ENCODE results near the gene ITGBL1.

ITGBL1 gene

DNA sequence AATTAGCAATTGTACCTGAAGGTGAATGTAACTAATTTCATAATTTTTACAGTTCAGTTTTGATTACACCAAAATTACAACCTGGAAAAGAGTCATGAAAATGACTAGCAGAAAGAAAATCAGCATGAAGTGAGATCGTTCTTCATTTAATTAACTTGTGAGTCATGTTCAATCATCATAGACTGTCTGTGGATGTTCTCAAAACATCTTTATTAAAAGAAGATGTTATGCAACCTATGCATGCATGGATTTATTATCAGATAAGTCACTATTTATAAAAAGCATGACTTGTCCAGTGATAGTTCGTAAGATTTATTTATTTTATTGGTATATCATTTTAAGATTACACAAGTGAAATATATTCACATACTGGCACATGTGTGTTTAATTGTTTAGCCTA is 245.9 kb downstream of the ITGBL1 start:
- no peaks in the 10 kb centered on the region for H3K27me3 ChIP-seq
- H3K36me3 ChIP-seq = no peaks in the 10 kb centered on the region
- H3K27ac ChIP-seq = no peak overlapping the region
- H3K9me3 ChIP-seq = no peaks in the 10 kb centered on the region
- no peak overlapping the region for H3K4me3 ChIP-seq (ENCODE audit: low read depth in 1 of 2, low read length in 1 of 2)
- H3K4me1 ChIP-seq (ENCODE audit: control insufficient read depth in 1 of 2, insufficient read depth in 1 of 2, low read depth in 1 of 2, low read length in 1 of 2) = peaks cover 14 to 26% of the 10 kb centered on the region in 2 experiments
- no peak for TF ChIP-seq CTCF (IDR thresholded peaks at IDR 0.05)

DNA sequence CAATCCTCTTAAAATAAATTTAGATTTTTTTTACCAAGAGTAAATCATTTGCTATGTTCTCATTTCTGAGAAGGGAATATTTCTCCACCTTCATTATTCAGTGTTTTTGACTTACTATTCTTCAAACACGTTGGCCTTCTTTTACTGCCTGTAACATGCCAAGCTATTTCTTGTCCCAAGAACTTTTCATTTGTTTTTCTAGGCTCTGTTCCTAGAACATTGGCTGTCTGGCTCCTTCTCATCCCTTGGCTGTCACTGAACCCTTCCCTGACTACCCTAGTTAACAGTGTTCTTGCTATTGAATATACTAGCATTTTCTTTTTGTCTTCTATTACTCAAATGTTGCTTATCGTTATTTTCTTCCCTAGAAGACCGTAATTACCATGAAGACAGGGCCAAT is 248.1 kb downstream of the ITGBL1 start:
- Histone ChIP-seq H3K4me1 (ENCODE audit: control insufficient read depth in 1 of 2, insufficient read depth in 1 of 2, low read depth in 1 of 2, low read length in 1 of 2) (peaks cover 23 to 38% of the 10 kb centered on the region in 2 experiments), H3K27ac (peak overlapping the region; percentile 62), H3K9me3 (no peaks in the 10 kb centered on the region), H3K36me3 (no peaks in the 10 kb centered on the region), H3K4me3 (ENCODE audit: low read depth in 1 of 2, low read length in 1 of 2) (no peak overlapping the region), H3K27me3 (no peaks in the 10 kb centered on the region)
- TF ChIP-seq CTCF (IDR thresholded peaks at IDR 0.05) = no peak

DNA sequence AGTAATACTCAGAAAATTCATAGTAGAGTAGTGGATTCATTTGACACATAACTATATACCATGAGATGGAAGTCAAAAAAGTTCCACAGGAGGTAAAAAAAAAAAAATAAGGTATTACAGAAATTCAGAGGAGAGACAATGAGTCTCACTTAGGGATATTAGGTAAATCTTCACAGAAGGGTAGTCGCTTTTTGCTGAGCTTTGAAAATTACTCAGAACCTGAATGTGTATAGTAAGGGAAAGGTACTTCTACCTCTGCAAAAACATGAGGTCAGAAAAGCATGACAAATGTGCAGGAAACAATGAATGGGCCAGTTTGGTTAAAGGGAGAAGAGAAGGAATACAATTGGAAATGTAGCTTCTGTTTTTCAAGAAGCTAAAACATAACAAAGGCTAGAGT is 250.6 kb downstream of the ITGBL1 start:
- Histone ChIP-seq H3K36me3 (no peaks in the 10 kb centered on the region), H3K4me1 (ENCODE audit: control insufficient read depth in 1 of 2, insufficient read depth in 1 of 2, low read depth in 1 of 2, low read length in 1 of 2) (peaks cover 48 to 58% of the 10 kb centered on the region in 2 experiments), H3K27me3 (no peaks in the 10 kb centered on the region), H3K4me3 (ENCODE audit: low read depth in 1 of 2, low read length in 1 of 2) (no peak overlapping the region), H3K27ac (no peak overlapping the region), H3K9me3 (no peaks in the 10 kb centered on the region)
- TF ChIP-seq CTCF (IDR thresholded peaks at IDR 0.05) = no peak

GRCh38 chr13:101703838-101704237 is 251.4 kb downstream of the ITGBL1 start:
- TF ChIP-seq CTCF (IDR thresholded peaks at IDR 0.05) = no peak
- Histone ChIP-seq H3K9me3 (no peaks in the 10 kb centered on the region), H3K4me1 (ENCODE audit: control insufficient read depth in 1 of 2, insufficient read depth in 1 of 2, low read depth in 1 of 2, low read length in 1 of 2) (peaks cover 54 to 66% of the 10 kb centered on the region in 2 experiments), H3K4me3 (ENCODE audit: low read depth in 1 of 2, low read length in 1 of 2) (no peak overlapping the region), H3K36me3 (no peaks in the 10 kb centered on the region), H3K27ac (no peak overlapping the region), H3K27me3 (no peaks in the 10 kb centered on the region)

- no peak for TF ChIP-seq CTCF (IDR thresholded peaks at IDR 0.05)
- H3K27ac ChIP-seq = peak overlapping the region; percentile 88
- H3K27me3 ChIP-seq = no peaks in the 10 kb centered on the region
- H3K4me1 ChIP-seq (ENCODE audit: control insufficient read depth in 1 of 2, insufficient read depth in 1 of 2, low read depth in 1 of 2, low read length in 1 of 2) = peaks cover 40 to 45% of the 10 kb centered on the region in 2 experiments
- H3K4me3 ChIP-seq (ENCODE audit: low read depth in 1 of 2, low read length in 1 of 2) = peak overlapping the region; percentile 17 to 26
- H3K9me3 ChIP-seq = no peaks in the 10 kb centered on the region
- no peaks in the 10 kb centered on the region for H3K36me3 ChIP-seq
Observed at GRCh38 chr13:101706651-101707050, 254.2 kb downstream of the ITGBL1 start.

GRCh38 chr13:101707659-101708058 is 255.2 kb downstream of the ITGBL1 start:
- no peak for TF ChIP-seq CTCF (IDR thresholded peaks at IDR 0.05)
- Histone ChIP-seq H3K4me3 (ENCODE audit: low read depth in 1 of 2, low read length in 1 of 2) (no peak overlapping the region), H3K9me3 (no peaks in the 10 kb centered on the region), H3K4me1 (ENCODE audit: control insufficient read depth in 1 of 2, insufficient read depth in 1 of 2, low read depth in 1 of 2, low read length in 1 of 2) (peaks cover 40 to 45% of the 10 kb centered on the region in 2 experiments), H3K27ac (peak overlapping the region; percentile 88), H3K36me3 (no peaks in the 10 kb centered on the region), H3K27me3 (no peaks in the 10 kb centered on the region)

Data from neutrophil (primary cell).